Smooth muscle cell (in vitro differentiated cells): Measurements from ENCODE around the gene CCDC85C. TPM values are rescaled to one million over a fixed set of nuclear protein-coding genes. Genes with fewer than 3 reads are reported as not detected.

Experiments
- DNase-seq: peaks from one replicate; lab custom pipeline; 2025; ENCODE audit not compliant: unreplicated experiment; lab: John Stamatoyannopoulos, UW
- H2AFZ ChIP-seq: fragments of 200-600 bp; sonication (generic); 2 replicates; pipeline ENCODE4 v1.6.0; 2016; ENCODE audit warnings: antibody characterized with exemption, low read depth, mild to moderate bottlenecking
- H3F3A ChIP-seq: fragments of 200-600 bp; sonication (generic); 2 replicates; pipeline ENCODE4 v1.6.0; 2017; ENCODE audit warnings: antibody characterized with exemption, low read depth
- H3K27ac ChIP-seq: fragments of 200-600 bp; sonication (generic); 2 replicates; pipeline ENCODE4 v1.5.1; 2016; ENCODE audit warnings: low read depth, mild to moderate bottlenecking
- H3K27me3 ChIP-seq: fragments of 200-600 bp; sonication (generic); 2 replicates; pipeline ENCODE4 v1.6.1; 2016; ENCODE audit warnings: low read depth, mild to moderate bottlenecking
- H3K36me3 ChIP-seq: fragments of 200-600 bp; sonication (generic); 2 replicates; pipeline ENCODE4 v1.5.1; 2016; ENCODE audit warnings: low read depth
- H3K4me1 ChIP-seq: fragments of 200-600 bp; sonication (generic); 2 replicates; pipeline ENCODE4 v1.5.1; 2016; ENCODE audit warnings: low read depth
- H3K4me2 ChIP-seq: fragments of 200-600 bp; sonication (generic); 2 replicates; pipeline ENCODE4 v1.6.0; 2016; ENCODE audit warnings: mild to moderate bottlenecking
- H3K4me3 ChIP-seq: fragments of 200-600 bp; sonication (generic); 2 replicates; pipeline ENCODE4 v1.5.1; 2016; ENCODE audit warnings: mild to moderate bottlenecking
- H3K79me2 ChIP-seq: fragments of 200-600 bp; sonication (generic); 2 replicates; pipeline ENCODE4 v1.6.0; 2016; ENCODE audit warnings: low read depth, mild to moderate bottlenecking
- H3K9ac ChIP-seq: fragments of 200-600 bp; sonication (generic); 2 replicates; pipeline ENCODE4 v1.6.0; 2016; ENCODE audit warnings: low read depth
- H3K9me3 ChIP-seq: fragments of 200-600 bp; sonication (generic); replicated peaks from 2 replicates; pipeline ENCODE4 v1.5.1; 2016; ENCODE audit warnings: low read depth
- H4K20me1 ChIP-seq: fragments of 200-600 bp; sonication (generic); 2 replicates; pipeline ENCODE4 v1.6.0; 2016; ENCODE audit warnings: low read depth
- WGBS: methylation state at CpG from one replicate; pipeline ENCODE4 v1.1.7; 2016; ENCODE audit warnings: low lambda C conversion rate; 5-methylcytosine and 5-hydroxymethylcytosine counted together
- polyA plus RNA-seq: library from polyadenylated mRNA; unstranded; fragments of >200 nt; fragmentation: Nextera tagmentation; extraction: Ambion mirVana; gene quantifications from 2 replicates; pipeline ENCODE4 v1.2.1, GENCODE V29; 2016
- total RNA-seq: library from RNA; depleted of rRNA; stranded (reverse); fragments of >200 nt; gene quantifications from 2 replicates; pipeline ENCODE4 v1.2.3, GENCODE V29; 2014
- TF ChIP-seq, protein P1 (sequence below): fragments of 200-600 bp; sonication (generic); IDR thresholded peaks from 2 replicates; pipeline ENCODE4 v1.5.1; 2017; ENCODE audit warnings: borderline replicate concordance, mild to moderate bottlenecking, antibody characterized with exemption; ENCODE audit not compliant: insufficient read depth, poor library complexity, severe bottlenecking

CCDC85C gene
- total and polyA plus RNA-seq, 2 experiments from 2014 or later = 4.0 to 6.5 TPM

GRCh38 chr14:99560922-99561683, 42.9 kb downstream of the CCDC85C start:
- Histone ChIP-seq H3K27ac (no peak overlapping the region), H3K4me1 (peaks cover 51% of the 10 kb centered on the region), H3K4me3 (no peak overlapping the region), H2AFZ (no peak overlapping the region), H3K9ac (no peak overlapping the region), H4K20me1 (peaks cover 31% of the 10 kb centered on the region), H3K4me2 (no peak overlapping the region), H3K9me3 (no peaks in the 10 kb centered on the region), H3K36me3 (no peaks in the 10 kb centered on the region), H3K27me3 (no peaks in the 10 kb centered on the region), H3K79me2 (no peaks in the 10 kb centered on the region), H3F3A (no peaks in the 10 kb centered on the region)
- TF ChIP-seq, protein P1, sequence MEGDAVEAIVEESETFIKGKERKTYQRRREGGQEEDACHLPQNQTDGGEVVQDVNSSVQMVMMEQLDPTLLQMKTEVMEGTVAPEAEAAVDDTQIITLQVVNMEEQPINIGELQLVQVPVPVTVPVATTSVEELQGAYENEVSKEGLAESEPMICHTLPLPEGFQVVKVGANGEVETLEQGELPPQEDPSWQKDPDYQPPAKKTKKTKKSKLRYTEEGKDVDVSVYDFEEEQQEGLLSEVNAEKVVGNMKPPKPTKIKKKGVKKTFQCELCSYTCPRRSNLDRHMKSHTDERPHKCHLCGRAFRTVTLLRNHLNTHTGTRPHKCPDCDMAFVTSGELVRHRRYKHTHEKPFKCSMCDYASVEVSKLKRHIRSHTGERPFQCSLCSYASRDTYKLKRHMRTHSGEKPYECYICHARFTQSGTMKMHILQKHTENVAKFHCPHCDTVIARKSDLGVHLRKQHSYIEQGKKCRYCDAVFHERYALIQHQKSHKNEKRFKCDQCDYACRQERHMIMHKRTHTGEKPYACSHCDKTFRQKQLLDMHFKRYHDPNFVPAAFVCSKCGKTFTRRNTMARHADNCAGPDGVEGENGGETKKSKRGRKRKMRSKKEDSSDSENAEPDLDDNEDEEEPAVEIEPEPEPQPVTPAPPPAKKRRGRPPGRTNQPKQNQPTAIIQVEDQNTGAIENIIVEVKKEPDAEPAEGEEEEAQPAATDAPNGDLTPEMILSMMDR = no peak
- WGBS = 85% methylated on average over 15 of the region's 15 CpGs
- no peak for DNase-seq

- H4K20me1 ChIP-seq = peaks cover 26% of the 10 kb centered on the region
- no peak overlapping the region for H3K4me2 ChIP-seq
- TF ChIP-seq, protein P1 = no peak
- no peaks in the 10 kb centered on the region for H3K36me3 ChIP-seq
- peaks cover 44% of the 10 kb centered on the region for H3K4me1 ChIP-seq
- no peaks in the 10 kb centered on the region for H3F3A ChIP-seq
- no peaks in the 10 kb centered on the region for H3K9me3 ChIP-seq
- H2AFZ ChIP-seq = no peak overlapping the region
- no peak overlapping the region for H3K27ac ChIP-seq
- H3K4me3 ChIP-seq = no peak overlapping the region
- no peak overlapping the region for H3K9ac ChIP-seq
- no peaks in the 10 kb centered on the region for H3K79me2 ChIP-seq
- H3K27me3 ChIP-seq = no peaks in the 10 kb centered on the region
- no peak for DNase-seq
- 95% methylated on average over 13 of the region's 13 CpGs for WGBS
Measured at GRCh38 chr14:99560403-99560802, 43.6 kb downstream of the CCDC85C start.

- 87% methylated on average over 16 of the region's 16 CpGs for WGBS
- Histone ChIP-seq H3K4me2 (no peak overlapping the region), H3K79me2 (no peaks in the 10 kb centered on the region), H3K27me3 (no peaks in the 10 kb centered on the region), H4K20me1 (peaks cover 18% of the 10 kb centered on the region), H3K4me1 (peaks cover 34% of the 10 kb centered on the region), H3K4me3 (no peak overlapping the region), H2AFZ (no peak overlapping the region), H3K36me3 (no peaks in the 10 kb centered on the region), H3K27ac (no peak overlapping the region), H3F3A (no peaks in the 10 kb centered on the region), H3K9ac (no peak overlapping the region), H3K9me3 (no peaks in the 10 kb centered on the region)
- TF ChIP-seq, protein P1 = no peak
- no peak for DNase-seq
Measured at GRCh38 chr14:99559286-99559990, 44.6 kb downstream of the CCDC85C start.
